NCI-H1417 treated with DMSO at 0.1 percent for 48 hours (cell line): Measurements from ENCODE around the gene OTOG.

Source experiments
- DNase-seq: peaks from one replicate; lab custom pipeline; 2025; lab: John Stamatoyannopoulos, UW

OTOG gene, protein sequence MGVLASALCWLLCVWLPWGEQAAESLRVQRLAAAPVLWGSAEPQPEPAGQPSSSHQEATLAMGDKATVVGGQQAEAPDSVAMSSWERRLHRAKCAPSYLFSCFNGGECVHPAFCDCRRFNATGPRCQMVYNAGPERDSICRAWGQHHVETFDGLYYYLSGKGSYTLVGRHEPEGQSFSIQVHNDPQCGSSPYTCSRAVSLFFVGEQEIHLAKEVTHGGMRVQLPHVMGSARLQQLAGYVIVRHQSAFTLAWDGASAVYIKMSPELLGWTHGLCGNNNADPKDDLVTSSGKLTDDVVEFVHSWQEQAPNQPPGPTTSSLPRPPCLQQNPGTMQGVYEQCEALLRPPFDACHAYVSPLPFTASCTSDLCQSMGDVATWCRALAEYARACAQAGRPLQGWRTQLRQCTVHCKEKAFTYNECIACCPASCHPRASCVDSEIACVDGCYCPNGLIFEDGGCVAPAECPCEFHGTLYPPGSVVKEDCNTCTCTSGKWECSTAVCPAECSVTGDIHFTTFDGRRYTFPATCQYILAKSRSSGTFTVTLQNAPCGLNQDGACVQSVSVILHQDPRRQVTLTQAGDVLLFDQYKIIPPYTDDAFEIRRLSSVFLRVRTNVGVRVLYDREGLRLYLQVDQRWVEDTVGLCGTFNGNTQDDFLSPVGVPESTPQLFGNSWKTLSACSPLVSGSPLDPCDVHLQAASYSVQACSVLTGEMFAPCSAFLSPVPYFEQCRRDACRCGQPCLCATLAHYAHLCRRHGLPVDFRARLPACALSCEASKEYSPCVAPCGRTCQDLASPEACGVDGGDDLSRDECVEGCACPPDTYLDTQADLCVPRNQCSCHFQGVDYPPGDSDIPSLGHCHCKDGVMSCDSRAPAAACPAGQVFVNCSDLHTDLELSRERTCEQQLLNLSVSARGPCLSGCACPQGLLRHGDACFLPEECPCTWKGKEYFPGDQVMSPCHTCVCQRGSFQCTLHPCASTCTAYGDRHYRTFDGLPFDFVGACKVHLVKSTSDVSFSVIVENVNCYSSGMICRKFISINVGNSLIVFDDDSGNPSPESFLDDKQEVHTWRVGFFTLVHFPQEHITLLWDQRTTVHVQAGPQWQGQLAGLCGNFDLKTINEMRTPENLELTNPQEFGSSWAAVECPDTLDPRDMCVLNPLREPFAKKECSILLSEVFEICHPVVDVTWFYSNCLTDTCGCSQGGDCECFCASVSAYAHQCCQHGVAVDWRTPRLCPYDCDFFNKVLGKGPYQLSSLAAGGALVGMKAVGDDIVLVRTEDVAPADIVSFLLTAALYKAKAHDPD (N-terminal part only)

DNA sequence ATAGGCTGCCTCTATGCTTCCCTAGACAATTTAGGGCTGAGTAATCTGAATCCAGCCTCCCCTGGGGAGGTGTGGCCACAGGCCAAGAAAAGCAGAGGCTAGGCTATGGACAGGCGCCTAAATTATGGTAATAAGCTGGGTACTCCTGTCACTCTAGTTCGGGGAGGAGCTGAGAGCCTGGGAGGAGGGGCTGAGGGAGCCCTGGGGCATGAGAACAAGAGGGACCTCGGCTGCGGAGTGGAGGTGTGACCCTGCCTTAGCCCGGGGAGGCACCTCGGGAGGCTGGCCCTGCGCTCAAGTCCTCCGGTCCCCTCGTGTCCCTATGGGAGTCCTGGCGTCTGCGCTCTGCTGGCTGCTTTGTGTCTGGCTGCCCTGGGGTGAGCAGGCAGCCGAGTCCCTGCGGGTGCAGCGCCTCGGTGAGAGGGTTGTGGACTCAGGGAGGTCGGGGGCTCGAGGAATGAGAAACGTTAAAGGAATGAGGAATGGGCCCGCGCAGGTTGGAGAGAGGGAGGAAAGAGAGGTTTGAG lies at the start of gene OTOG:
OTOG (plus strand) TSS at position 209 of the 527 bp plus-strand sequence; CDS start at position 323, 114 bp downstream.
- DNase-seq: no peak

DNA sequence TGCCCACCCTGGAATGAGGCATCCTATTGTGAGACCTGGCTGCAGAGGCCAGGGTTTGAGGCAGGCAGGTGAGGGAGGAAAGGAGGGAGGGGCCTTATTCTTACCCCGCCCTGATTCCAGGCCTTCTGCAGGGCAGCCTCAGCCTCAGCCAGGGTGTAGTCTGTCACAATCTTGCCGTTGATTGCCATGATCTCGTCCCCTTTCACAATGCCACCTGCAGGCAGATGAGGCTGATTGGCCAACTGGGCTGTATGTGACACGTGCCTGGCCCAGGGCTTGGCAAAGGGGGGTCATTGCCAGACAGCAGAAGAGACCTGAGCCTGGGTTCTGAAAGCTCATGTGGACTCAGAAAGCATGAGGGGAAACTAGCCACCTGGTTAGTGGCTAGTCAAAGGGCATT lies 49.0 kb upstream of the OTOG start:
- peak; percentile 10 for DNase-seq

- no peak for DNase-seq
Measured at GRCh38 chr11:17498475-17498874, 48.6 kb upstream of the OTOG start.

DNA sequence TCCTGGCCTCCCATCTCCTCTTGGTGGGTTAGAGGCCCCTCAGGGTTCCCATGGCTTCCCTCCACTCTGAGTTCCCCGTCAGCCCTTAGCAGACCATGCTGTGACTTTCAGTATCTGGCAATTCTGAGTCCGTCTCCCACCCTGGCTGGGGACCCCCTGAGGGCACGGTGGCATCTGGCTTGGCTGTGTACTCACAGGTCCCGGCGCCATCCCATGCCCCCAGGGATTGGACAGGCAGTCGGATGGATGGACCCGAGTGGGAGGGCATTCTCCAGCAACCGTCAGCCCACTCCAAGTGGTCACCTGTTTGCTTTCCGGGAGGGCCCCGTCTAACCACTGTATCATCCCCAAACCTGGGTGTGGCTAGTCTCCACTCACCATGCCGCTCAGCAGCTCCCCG lies 46.4 kb upstream of the OTOG start:
- no peak for DNase-seq

GRCh38 chr11:17502630-17503029 lies 44.4 kb upstream of the OTOG start:
- no peak for DNase-seq

GRCh38 chr11:17504330-17505107 lies 42.5 kb upstream of the OTOG start:
- peak; percentile 9 for DNase-seq

- no peak for DNase-seq
Measured at GRCh38 chr11:17505146-17505545, 41.9 kb upstream of the OTOG start.

- no peak for DNase-seq
Measured at GRCh38 chr11:17506314-17506713, 40.7 kb upstream of the OTOG start.

DNA sequence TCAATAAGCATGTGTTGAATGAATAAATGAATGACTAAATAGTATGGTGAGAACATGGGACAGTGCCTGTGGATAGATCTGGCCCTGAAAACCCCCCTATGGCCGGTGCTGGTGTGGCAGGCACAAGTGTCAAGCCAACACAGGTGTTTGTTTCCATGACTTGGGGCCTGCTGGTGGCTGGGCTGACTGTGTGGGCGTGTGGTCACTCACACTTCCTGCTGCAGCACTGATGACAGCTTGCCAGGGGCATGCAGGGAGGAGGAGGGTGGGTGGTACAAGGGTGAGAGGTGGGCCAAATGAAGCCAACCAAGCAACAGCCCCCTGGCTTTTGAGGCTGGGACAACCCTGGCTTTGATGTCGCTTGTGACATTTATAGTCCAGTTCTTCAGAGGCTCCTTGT lies 40.1 kb upstream of the OTOG start:
- no peak for DNase-seq

GRCh38 chr11:17507773-17508172 lies 39.3 kb upstream of the OTOG start:
- DNase-seq: no peak

DNA sequence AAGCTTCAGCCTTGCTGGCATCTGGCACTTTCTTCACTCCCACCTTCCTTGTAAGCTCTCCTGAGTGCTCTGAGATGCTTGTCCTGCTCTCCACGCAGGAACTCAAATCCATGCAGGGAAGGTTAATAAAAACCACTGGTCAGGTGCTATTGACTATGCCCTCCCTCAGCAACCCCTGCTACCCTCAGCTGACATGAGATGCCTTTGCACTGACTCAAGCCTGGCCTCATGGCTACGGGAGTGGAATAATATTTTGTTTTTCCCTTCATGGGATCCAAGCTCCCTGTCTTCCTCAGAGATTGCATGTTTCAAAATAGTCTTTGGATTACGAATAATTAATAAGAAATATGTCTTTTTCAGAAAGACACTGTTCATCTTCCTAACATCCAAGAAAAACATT lies 38.8 kb upstream of the OTOG start:
- no peak for DNase-seq

GRCh38 chr11:17508791-17509190 lies 38.3 kb upstream of the OTOG start:
- no peak for DNase-seq

DNA sequence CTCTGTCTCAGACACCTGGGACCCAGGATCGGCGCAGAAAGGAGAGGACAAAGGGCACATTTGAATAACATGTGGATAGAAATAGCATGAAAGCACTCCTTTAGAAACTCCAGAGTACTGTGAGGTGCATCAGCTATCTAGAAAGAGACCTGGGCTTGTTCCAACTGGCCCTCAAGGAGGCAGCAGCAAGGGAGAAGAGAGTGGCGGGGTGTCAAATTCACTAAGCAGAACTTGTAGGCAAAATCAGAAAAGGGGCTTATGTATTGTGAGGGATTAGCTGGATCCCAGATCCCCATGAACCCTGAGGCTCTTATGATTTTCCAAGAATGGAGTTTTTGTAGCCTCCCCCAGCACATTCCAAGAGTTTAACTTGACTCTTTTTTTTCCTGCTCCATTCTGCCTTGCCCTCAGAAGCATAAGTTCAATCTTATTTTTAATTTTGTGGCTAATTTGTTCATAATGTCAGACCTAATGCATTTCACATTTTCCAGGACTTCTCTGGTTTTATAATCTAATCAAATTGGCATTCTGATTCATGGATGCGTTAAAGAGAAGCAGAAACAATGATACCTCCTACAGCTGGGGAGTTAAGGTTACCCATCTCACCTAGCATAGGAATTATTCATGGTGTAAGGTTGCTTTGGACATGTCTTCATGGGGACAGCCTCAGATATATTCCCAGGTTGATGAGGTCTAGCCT lies 36.4 kb upstream of the OTOG start:
- DNase-seq: no peak

GRCh38 chr11:17511571-17511970 lies 35.5 kb upstream of the OTOG start:
- DNase-seq: no peak

GRCh38 chr11:17512101-17512500 lies 35.0 kb upstream of the OTOG start:
- DNase-seq: no peak

DNA sequence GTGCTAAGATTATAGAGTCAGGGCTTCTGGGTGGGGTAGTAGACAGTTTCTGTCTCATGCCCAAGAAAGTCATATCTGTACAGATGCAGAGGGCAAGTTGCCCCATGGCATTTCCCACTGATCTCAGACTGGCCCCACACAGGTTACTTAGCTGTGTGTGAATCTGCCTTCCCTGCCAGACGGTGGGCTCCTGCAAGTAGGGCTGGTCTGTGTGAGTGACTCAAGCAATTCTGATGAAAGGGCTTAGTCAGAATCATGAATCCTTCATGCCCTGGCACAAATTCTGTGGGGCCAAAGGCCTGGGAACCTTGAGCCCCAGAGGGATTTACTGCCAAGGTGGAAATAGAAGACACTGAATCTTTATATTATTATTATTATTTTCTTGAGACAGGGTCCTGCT lies 33.2 kb upstream of the OTOG start:
- no peak for DNase-seq

DNA sequence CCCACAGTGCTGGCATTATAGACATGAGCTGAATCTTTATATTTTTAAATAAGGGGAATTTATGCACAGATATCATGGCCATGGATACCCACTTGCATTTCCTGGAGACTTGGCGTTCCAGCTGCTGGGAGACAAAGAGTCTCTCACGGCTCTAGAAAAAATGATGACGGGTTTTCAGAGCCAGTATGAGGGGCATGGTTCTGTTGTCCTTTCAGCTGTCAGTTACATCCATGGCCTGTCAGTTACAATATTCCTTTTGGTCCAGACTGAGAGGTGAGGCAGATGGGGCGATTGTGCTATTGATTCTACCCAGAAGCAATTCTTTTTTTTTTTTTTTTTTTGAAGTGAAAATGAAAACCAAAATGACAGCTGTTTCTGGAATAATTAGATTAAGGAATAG lies 32.6 kb upstream of the OTOG start:
- no peak for DNase-seq

DNA sequence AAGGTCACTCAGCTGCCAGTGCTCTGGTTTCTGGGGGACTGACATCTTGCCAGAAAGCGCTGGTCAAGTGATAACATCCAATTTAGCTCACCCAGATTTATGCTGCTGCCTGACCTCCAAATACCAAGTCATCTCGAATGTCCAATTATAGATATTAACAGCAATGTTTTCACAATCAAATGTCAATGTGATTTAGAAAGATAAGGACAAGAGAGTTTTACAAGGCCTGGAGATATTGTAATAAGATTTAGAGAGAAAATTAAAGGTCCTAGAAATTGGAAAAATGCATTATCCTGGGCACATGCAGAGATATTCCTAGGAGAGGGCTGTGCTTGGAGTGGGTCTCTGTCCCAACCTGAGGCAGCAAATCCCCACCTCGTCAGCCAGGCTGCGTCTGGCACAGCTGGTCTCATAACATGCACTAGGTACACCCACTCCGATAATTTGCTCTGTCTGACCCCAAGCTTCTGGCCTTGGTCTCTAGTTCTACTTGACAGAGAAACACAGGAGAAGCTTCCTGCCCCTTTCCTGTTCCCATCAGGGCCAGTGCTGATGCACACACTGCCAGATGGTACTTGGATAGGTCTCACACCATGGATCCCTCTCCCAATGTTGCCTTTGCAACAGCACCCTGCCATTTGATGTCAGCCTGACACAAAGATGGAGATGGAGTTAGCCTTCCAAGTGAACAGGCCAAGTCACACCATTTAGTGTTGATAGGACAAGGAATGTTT lies 31.4 kb upstream of the OTOG start:
- no peak for DNase-seq

GRCh38 chr11:17516551-17517150 lies 30.4 kb upstream of the OTOG start:
- DNase-seq: no peak
